Hypothalamus (tissue), 51 donors: ENCODE results near the gene RAB36.
A peak's percentile ranks its signal among the peaks of the same experiment; 100 is the strongest.
"Not testable (repeated sequence)": the region's sequence is repeated elsewhere in the genome, so short reads cannot be mapped to it uniquely, and the experiment has no call there.

Experiments
- DNase-seq, 51 donors: peaks; one replicate each; lab custom pipeline; 2025; lab: John Stamatoyannopoulos, UW

The RAB36 gene

DNA sequence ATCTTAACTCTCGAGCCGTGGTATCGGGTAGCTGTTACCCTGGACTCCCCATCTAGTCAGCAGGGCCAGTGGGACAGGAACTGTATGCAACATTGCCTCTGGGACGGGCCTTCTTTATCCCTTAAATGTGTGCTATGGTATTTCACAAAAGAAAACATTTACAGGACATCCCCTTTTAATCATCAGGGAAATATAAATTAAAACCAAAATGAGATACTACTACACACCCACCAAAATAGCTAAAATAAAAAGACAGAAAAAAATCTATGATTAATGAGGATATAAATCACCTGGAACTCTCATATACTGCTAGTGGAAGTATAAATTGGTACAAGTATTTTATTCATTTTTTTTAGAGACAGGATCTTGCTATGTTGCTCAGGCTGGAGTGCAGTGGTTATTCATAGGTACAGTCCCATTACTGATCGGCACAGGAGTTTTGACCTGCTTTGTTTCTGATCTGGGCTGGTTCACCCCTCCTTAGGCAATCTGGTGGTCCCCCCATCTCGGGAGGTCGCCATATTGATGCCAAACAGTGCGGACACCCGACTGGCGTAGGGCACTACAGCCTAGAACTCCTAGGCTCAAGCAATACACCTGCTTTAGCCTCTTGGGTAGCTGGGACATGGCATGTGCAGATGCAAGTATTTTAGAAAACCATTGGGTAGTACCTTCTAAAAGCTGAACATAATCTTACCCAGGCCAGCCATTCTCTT, 12.7 kb upstream of the RAB36 start:
- no peak for DNase-seq

- no peak for DNase-seq
These were observed 11.4 kb upstream of the RAB36 start for GRCh38 chr22:23133922-23134321.

DNA sequence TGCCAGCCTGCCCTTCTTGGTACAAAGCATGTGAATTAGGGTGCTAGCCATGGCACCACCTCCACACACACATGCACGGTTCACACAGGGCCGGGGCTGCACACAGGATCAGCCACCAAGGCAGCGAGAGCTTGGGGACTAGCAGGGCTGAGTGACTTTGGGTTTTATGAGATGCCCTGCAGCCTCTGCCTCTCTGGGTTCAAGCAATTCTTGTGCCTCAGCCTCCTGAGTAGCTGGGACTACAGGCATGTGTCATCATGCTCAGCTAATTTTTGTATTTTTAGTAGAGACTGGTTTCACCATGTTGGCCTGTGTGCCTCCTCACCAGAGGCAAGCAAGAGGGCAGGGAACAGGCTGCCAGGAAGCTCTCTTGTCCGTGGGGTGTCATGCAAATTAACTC, 8.3 kb upstream of the RAB36 start:
- not testable (repeated sequence) for DNase-seq

DNA sequence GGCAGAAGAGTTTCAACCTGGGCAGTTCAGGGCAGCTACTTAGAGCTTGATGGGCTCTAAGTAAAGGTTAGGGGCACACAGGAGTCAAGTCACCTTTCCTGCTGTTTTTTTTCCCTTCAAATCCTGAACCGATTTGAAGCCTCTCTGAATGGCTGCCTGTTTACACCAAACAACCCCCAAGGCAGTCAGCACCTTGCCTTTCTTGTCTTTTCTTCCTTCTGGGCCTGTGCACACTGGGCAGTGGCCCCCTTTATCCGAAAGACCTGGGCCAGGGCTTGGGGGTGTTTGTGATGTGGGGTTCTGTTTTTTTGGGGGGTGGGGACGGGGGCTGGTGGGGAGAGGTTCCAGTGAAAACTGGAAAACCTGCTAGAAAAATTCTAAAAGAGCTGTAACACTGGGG, 7.8 kb upstream of the RAB36 start:
- DNase-seq, result no peak

- peak in 3 of 51 donors; percentile 12 to 34 (median 30) for DNase-seq
These were observed 7.2 kb upstream of the RAB36 start for GRCh38 chr22:23137905-23138561.

DNA sequence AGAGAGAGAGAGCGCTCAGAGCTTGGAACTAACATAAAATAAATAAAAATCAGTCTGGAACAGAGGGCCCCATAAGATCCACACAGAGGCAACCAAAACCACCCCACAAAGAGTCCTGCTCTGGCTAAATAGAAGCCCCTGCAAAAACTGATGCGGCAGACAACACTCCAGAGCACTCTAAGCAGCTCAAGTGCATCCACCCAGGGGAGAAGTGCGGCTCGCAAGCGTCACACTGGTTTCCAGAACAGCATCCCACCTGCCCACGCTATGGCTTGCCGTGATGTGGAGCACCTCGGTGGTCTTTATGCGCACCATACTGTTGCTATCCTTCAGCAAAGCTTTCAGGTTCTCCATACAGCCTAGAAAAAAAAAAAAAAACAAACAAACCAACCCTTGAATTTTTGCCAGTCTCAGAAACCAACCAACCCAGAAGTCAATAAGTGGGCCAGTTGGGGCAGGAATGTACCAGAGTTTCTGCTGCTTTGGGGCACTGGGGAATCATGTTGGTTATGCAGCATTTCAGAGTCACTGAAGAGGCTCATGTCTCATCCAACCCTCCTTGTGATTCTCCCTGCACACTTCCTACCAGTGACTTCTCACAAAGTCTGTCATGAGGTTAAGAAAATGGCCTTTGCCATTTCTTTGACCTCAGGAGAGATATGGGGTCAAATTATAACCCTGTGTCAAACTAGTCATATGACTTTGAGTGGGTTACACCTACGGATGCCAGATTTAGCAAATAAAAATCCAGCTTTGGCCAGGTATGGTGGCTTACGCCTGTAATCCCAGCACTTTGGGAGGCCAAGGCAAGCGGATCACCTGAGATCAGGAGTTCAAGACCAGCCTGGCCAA, 6.5 kb upstream of the RAB36 start:
- DNase-seq, result no peak

GRCh38 chr22:23140385-23140784, 4.9 kb upstream of the RAB36 start:
- no peak for DNase-seq

- no peak for DNase-seq
These were observed 2.7 kb upstream of the RAB36 start for GRCh38 chr22:23142546-23143105.

- no peak for DNase-seq
These were observed 2.2 kb upstream of the RAB36 start for GRCh38 chr22:23143119-23143518.

DNA sequence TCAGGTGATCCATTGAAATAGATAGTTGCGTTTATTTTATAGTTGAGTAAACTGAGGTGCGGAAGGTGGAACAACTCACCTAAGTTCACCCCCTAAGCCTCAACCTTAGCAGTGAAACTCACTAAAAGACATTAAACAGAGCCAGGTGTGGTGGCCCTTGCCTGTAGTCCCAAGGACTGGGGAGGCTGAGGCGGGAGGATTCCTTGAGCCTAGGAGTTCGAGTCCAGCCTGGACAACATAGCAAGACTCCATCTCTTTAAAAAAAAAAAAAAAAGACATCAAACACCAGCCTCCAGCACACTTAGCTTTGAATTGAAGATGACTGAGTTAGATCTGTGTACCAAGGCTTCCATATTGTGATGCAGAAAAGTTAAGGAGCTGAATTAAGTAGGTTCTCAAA, 845 bp upstream of the RAB36 start:
- no peak for DNase-seq

- DNase-seq, result no peak
These were observed 697 bp downstream of the RAB36 start for GRCh38 chr22:23145878-23146470.

GRCh38 chr22:23146478-23147205, 1.4 kb downstream of the RAB36 start:
- no peak for DNase-seq

- DNase-seq, result no peak
These were observed 2.5 kb downstream of the RAB36 start for GRCh38 chr22:23147617-23148387.

DNA sequence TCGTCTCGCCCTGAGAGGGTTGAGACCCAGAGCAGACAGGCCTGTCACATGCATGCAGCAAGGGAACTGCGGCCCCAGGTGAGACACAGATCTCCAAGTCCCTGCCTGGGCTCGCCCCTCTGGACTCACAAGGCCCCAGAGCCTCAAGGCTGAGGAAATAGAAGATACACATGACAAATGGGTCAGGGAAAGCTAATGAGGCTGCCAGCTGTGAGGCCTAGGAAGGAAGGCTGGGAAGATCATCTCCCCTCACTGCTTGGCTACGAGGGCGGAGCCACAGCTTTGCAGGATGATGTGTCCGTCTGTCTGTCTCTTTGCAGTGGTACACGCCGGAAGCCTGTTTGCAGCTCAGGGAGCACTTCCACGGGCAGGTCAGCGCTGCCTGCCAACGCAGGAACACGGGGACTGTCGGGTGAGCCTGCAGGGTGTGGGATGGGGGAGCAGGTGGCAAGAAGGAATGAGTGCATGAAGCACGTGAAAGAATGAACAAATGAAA, 4.5 kb downstream of the RAB36 start:
- DNase-seq, result no peak

GRCh38 chr22:23150762-23151161, 5.5 kb downstream of the RAB36 start:
- DNase-seq, result no peak

DNA sequence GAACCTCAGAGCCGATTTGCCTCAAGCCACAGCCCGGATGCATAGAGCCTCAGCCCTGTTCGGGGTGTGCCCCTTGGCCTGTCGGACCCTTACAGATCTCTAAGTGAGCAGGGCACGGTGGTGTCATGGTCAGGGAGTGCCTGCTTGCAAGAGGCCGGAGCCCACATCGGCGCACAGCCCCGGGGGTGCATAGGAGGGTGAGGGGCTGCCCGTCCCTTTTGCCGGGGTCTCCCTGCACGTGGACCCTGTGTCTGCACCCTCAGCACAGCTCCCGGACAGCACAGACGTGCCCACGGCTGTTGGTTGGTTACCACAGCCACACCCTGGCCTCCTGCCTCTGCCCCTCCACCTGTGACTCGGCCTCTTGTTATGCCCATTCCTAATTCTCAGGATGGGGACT, 6.5 kb downstream of the RAB36 start:
- no peak for DNase-seq

GRCh38 chr22:23152238-23153114, 7.2 kb downstream of the RAB36 start:
- DNase-seq, result no peak

DNA sequence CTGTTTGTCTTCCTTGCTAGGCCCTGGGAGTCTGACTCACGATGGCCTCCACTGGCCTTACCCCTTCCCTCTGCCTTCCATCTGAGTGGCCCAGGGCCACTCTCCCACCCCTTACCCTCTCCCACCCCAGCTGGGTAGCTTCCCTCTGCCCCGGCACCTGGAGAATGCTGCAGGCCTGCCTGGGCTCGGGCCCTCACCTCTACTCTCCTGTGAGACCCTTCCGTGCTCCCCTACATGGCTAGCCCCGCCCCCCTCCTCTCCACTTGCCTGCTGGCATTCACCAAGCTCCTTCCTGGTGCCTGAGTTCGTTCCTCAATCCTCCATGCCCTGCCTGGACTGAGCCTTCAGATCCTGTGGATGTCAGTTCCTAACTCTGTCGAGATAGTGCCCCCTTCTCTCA, 8.7 kb downstream of the RAB36 start:
- no peak for DNase-seq
